CD4-positive, alpha-beta T cell treated with Interleukin-2 at 100 ng/mL for 4 hours (primary cell): Measurements from ENCODE around the gene KMT2B.
A peak's percentile ranks its signal among the peaks of the same experiment; 100 is the strongest.

Source experiments
- DNase-seq: peaks from one replicate; pipeline ENCODE4 v3.0.0-alpha.2; 2020; ENCODE audit warnings: low spot score

The KMT2B gene

GRCh38 chr19:35727053-35727955, 9.5 kb downstream of the KMT2B start:
- DNase-seq = no peak

GRCh38 chr19:35727956-35728706, 10.3 kb downstream of the KMT2B start:
- no peak for DNase-seq

- DNase-seq = no peak
Measured at GRCh38 chr19:35729021-35729420, 11.2 kb downstream of the KMT2B start.

GRCh38 chr19:35729763-35730162, 12.0 kb downstream of the KMT2B start:
- DNase-seq = no peak

GRCh38 chr19:35730326-35730725, 12.5 kb downstream of the KMT2B start:
- no peak for DNase-seq

GRCh38 chr19:35731353-35731752, 13.6 kb downstream of the KMT2B start:
- DNase-seq = no peak

GRCh38 chr19:35731779-35732405, 14.1 kb downstream of the KMT2B start:
- no peak for DNase-seq

GRCh38 chr19:35732540-35733179, 14.9 kb downstream of the KMT2B start:
- DNase-seq = no peak

- DNase-seq = no peak
Measured at GRCh38 chr19:35733180-35734125, 15.7 kb downstream of the KMT2B start.

GRCh38 chr19:35734273-35734672, 16.5 kb downstream of the KMT2B start:
- DNase-seq = no peak

GRCh38 chr19:35734889-35735288, 17.1 kb downstream of the KMT2B start:
- DNase-seq = no peak

GRCh38 chr19:35736913-35737886, 19.4 kb downstream of the KMT2B start:
- DNase-seq = no peak

GRCh38 chr19:35738021-35738886, 20.5 kb downstream of the KMT2B start:
- no peak for DNase-seq

GRCh38 chr19:35738887-35739229, 21.1 kb downstream of the KMT2B start:
- DNase-seq = no peak

GRCh38 chr19:35739275-35740107, 21.7 kb downstream of the KMT2B start:
- DNase-seq = no peak

- DNase-seq = no peak
Measured at GRCh38 chr19:35740108-35740422, 22.3 kb downstream of the KMT2B start.

- DNase-seq = peak; percentile 94
Measured at GRCh38 chr19:35740423-35741202, 22.8 kb downstream of the KMT2B start.

GRCh38 chr19:35741203-35741515, 23.4 kb downstream of the KMT2B start:
- no peak for DNase-seq
